AG09309 (cell line): ENCODE results near the gene LHFPL6.

Experiments used
- DNase-seq: peaks from one replicate; pipeline ENCODE4 v3.0.0-alpha.2; 2010; ENCODE audit warnings: low read depth
- H3K4me3 ChIP-seq: 2 replicates; pipeline ENCODE4 v1.5.1; 2011; ENCODE audit warnings: mild to moderate bottlenecking, low read depth, low read length, moderate library complexity; ENCODE audit not compliant: control insufficient read depth
- TF ChIP-seq, protein P1 (sequence below): IDR thresholded peaks from 2 replicates; pipeline ENCODE4 v1.5.1; 2011; ENCODE audit warnings: mild to moderate bottlenecking, low read depth, low read length, inconsistent platforms; ENCODE audit not compliant: insufficient read depth, control insufficient read depth; ENCODE audit errors: missing control alignments

The LHFPL6 gene

DNA sequence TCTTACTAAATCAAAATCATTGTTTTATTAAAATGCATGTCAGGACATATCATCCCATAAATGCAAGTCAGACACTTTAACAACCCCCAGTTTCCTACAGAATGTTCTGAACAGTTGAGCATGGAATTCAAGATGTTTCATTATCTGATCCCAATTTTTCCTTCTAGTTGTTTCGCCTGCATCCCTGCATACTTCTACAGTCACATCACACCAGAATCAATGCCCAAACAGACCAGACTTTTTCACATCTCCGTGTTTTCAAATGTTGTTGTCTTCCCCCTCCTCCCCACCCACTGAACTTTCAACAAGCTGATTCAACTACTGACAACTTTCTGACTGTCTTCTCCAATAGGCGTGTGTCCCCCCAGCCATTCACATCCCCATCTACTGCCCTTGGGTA lies 48.6 kb downstream of the LHFPL6 start:
- TF ChIP-seq, protein P1, sequence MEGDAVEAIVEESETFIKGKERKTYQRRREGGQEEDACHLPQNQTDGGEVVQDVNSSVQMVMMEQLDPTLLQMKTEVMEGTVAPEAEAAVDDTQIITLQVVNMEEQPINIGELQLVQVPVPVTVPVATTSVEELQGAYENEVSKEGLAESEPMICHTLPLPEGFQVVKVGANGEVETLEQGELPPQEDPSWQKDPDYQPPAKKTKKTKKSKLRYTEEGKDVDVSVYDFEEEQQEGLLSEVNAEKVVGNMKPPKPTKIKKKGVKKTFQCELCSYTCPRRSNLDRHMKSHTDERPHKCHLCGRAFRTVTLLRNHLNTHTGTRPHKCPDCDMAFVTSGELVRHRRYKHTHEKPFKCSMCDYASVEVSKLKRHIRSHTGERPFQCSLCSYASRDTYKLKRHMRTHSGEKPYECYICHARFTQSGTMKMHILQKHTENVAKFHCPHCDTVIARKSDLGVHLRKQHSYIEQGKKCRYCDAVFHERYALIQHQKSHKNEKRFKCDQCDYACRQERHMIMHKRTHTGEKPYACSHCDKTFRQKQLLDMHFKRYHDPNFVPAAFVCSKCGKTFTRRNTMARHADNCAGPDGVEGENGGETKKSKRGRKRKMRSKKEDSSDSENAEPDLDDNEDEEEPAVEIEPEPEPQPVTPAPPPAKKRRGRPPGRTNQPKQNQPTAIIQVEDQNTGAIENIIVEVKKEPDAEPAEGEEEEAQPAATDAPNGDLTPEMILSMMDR = no peak
- DNase-seq = no peak
- H3K4me3 ChIP-seq = no peak overlapping the region

DNA sequence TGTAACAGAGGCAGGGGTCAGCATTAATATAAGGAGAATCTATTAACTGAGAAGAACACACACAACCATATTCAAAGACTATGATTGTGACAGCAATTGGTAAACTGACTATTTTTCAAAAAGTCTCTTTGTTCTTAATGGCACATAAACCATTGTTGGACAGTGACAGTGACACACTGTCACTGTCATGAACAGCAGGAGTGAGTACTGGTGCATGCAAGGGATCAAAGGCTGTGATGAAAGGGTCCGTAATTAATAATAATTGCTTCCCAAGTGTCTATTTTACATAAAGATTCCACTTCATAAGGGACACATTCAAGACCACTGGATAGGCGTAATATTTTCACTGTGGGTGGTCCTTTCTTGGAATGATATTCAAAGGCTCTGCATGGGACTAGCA lies 50.7 kb downstream of the LHFPL6 start:
- TF ChIP-seq, protein P1 = no peak
- no peak for DNase-seq
- no peak overlapping the region for H3K4me3 ChIP-seq

DNA sequence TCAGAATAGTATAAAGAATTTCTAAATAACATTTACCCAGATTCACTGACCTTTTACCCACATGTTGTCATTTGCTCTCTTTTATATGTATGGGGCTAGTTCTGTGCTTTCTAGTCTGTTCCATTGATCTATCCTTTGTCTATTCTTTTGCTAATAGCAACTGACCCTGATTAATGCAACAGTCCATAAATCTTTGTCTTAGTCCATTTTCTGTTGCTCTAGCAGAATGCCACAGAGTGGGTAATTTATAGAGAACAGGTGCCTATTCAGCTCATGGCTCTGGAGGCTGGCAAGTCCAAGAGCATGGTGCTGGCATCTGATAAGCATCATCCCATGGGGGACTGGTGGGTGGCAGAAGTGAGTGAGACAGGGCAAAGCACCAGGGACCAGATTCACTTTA lies 52.1 kb downstream of the LHFPL6 start:
- no peak for DNase-seq
- TF ChIP-seq, protein P1 = no peak
- H3K4me3 ChIP-seq = no peak overlapping the region

- no peak for DNase-seq
These were observed 55.9 kb downstream of the LHFPL6 start for GRCh38 chr13:39547108-39547507.

GRCh38 chr13:39542361-39542760 lies 60.6 kb downstream of the LHFPL6 start:
- no peak overlapping the region for H3K4me3 ChIP-seq

More at GRCh38 chr13:39547108-39547507, 55.9 kb downstream of the LHFPL6 start:
- TF ChIP-seq, protein P1 = no peak
- no peak overlapping the region for H3K4me3 ChIP-seq

DNA sequence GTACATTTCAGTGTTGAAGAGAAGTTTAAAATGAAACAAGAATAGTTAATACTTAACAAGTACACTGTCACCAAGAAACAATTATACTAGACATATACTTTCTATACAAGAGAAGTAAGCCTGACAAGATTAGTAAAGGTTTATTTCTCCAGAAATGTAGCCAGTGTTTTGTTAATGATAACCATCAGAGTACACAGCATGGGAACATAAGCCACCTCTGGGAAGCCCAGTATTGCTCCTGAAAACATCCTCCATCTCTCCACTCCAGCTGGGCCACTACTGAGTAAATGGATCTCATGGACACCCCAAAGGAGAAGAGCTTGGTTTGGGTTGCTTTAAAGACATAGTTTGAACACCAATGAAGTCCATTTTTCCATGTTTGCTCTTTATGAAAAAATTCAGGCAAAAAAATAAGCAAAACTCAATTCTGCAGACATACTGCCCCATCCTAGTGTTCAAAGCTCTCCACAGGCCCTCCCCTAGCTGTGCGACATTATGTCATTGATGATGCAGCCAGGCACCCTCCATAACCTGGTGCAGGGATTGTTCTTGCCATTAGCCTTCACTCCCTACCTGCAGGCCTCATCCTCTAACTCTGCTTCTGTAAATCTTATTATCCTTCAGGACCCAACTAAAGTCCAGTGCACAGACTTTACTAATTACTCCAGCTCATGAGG lies 61.9 kb downstream of the LHFPL6 start:
- DNase-seq = no peak
- TF ChIP-seq, protein P1 = no peak
- H3K4me3 ChIP-seq = no peak overlapping the region

More at GRCh38 chr13:39542361-39542760, 60.6 kb downstream of the LHFPL6 start:
- no peak for DNase-seq
- TF ChIP-seq, protein P1 = no peak
